GM12873 (cell line): ENCODE data around the gene OAF.

Experiments used
- TF ChIP-seq, protein P1 (sequence below): IDR thresholded peaks from 2 replicates; pipeline ENCODE4 v1.5.1; 2012; ENCODE audit warnings: low read depth, mild to moderate bottlenecking, moderate library complexity, low read length, control low read depth; ENCODE audit not compliant: insufficient read depth; ENCODE audit errors: missing control alignments

OAF gene

DNA sequence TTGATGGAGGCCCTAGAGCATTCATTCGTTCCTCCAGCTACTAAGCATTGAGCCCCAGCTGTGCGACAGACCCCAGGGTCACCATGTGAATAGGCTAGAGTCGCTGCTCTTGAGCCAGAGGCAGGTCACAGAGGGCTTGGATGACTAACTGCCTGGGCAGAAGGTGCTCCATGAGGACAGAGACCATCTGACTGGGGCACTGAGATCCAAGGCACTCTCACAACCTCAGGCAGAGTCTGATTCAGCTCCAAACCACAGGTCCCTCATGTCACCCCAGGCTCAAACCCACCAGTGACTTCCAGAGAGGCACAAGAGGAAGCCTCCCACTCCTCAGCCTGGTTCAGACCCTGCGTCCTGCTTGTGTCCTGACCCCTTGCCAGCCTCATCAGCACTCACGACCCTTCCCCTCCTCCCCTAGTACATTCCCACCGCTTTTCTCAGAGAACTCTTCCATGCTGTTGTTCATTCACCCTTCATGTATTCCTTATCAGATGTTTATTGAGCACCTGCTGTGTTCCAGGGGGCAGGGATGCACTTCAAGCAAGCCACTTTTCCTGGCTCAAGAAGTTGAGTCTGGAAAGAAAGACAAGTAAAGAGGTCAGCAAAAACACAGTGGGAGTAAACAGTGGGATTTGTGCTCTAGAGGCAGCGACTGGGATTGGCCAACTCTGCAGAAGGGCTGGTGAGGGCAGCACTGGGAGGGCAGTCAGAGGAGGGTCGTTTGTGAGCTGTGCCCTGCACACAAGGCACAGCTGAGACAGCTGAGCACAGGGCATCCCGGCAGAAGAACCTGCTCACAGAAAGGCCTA lies 9.3 kb downstream of the OAF start:
- TF ChIP-seq, protein P1, sequence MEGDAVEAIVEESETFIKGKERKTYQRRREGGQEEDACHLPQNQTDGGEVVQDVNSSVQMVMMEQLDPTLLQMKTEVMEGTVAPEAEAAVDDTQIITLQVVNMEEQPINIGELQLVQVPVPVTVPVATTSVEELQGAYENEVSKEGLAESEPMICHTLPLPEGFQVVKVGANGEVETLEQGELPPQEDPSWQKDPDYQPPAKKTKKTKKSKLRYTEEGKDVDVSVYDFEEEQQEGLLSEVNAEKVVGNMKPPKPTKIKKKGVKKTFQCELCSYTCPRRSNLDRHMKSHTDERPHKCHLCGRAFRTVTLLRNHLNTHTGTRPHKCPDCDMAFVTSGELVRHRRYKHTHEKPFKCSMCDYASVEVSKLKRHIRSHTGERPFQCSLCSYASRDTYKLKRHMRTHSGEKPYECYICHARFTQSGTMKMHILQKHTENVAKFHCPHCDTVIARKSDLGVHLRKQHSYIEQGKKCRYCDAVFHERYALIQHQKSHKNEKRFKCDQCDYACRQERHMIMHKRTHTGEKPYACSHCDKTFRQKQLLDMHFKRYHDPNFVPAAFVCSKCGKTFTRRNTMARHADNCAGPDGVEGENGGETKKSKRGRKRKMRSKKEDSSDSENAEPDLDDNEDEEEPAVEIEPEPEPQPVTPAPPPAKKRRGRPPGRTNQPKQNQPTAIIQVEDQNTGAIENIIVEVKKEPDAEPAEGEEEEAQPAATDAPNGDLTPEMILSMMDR, result no peak

DNA sequence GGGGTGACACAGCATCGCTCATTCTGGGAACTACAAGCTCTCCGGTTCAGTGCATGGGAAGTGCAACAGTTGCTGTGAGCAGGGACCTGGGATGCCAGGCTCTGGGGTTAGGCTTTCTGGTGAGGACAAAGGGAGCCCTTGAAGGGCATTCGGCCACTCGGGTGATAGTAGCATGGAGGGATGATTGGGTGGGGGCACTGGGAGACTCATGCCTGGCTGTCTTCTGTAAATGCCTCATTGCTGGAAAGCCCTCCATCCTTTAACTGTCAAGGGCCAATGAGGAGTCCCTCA lies 9.9 kb downstream of the OAF start:
- TF ChIP-seq, protein P1, result no peak

DNA sequence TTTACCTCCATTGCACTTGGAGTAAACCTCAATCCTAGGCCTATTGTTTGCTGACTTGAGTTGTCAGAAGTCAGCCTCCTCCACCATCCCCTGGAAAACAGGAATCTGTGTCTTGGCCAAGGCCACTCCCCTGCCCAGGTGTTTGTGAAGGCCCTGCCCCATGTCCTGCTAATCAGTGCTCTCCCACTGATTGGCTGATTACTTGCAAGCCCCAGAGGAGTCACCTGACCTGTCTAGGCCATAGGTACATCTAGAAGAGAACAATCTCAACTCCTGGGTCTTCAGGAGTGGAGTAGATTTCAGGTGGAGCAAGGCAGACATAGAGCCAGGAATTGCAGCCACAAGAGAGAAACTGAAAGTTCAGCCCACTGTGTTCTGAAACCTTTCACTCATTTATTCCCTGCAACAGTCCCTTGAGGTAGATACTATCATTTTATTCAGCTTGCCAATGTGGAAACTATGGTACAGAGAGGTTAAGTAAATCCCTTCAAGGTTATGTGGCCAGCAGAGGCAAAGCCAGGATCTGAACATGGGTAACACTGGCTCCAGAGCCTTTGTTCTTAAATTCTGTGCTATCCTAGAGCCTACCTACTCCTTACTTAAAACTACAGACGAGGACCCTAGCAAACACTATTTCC lies 10.4 kb downstream of the OAF start:
- TF ChIP-seq, protein P1, result no peak

DNA sequence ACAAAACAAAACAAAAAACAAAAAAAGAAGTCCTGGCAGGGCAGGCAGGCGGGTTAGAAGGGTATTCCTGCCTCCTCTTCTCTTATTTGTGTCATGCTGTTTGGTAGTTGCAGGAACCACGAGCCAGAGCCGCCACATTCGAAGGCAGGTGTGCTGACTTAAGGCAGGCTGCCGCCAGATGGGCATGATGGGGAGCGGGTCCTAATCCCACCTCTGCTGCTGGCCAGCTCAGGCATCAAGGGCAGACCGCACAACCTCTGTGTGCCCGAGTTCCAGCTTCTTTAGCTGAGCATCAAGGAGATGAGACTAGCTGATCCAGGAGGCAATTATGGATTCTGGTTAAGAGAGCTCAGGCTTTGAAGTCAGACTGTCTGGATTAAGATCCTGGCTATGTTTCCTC lies 12.1 kb downstream of the OAF start:
- TF ChIP-seq, protein P1, result no peak

DNA sequence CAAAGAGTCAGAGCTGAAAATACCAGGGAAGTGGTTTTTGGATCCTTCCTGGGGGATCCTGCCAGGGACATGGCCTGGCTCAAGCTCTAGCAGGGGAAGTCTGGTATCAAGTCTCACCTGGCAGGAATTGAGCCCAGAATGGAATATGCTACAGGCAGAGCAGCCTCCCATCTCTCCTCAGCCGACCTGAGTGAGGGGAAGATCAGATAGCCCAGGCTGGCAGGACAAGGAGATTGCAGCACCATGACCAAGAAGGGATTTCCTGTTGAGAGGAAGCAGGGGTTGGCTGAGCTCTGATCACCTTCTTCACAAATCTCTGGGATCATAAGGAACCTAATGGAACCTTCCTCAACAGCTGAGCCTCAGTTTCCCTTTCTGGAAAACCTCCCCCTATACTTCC lies 13.0 kb downstream of the OAF start:
- TF ChIP-seq, protein P1, result no peak

DNA sequence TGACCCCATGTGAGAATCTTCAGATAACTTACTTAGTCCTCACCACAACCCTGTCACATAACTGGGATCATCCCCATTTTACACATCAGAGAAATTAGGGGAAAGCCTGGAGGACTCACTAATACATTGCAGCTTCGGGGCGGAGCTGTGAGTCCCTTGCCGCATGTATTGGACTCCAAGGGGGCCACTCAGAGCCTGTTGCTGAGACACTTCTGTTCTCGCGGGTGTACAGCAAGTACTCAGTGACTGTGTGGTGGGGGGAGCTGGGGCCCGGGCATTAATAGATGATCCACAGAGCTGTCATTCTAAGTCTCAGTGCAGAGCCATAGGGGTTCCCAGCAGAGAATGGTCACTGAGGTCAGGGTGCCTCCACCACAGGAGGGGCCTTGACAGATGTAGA lies 13.5 kb downstream of the OAF start:
- TF ChIP-seq, protein P1, result no peak

DNA sequence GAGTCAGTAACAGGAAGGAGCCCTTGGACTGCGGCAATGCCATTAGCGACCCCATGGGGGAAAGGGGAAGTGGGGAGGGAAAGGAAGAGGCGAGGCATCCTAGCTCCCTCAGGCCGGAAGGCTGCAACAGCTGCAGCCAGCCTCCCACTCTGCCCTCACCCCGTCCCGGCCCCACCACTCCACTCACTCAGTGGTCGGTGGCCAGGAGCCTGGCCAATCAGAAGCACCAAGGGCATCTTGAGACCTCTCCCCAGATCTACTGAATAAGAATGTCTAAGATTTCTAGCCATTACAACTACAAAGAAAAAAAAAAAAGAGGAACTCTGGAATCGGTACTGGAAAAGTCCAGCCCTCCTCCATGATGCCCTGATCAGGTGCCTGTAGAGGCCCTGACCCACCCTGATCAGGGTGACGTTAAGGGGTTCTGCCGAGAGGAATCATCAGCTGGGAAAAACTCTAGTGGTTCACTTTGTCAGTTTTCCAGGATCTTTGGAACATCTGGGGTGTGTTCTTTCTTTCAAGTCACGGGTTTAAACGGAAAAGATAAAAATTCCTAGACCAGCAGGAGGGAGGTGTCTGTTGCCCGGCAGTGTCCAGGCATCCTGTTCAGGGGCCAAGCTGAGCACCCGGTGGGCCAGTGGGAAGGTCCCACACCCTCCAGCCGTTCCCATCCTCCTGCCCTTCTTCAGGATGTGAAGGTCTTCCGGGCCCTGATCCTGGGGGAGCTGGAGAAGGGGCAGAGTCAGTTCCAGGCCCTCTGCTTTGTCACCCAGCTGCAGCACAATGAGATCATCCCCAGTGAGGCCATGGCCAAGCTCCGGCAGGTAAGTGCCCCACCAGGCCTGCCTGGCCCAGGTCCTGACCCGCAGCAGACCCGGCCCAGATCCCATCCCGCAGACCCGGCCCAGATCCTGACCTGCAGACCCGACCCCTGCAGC lies 14.4 kb downstream of the OAF start:
- TF ChIP-seq, protein P1, result no peak
